DOHH2 (cell line): ENCODE data around the gene SSBP3.

ENCODE experiments used
- H3F3A ChIP-seq: fragments of 200-600 bp; sonication (generic), shearing (Covaris generic); 2 replicates; pipeline ENCODE4 v1.6.0; 2016; ENCODE audit warnings: antibody characterized with exemption, mild to moderate bottlenecking; ENCODE audit not compliant: control insufficient read depth, insufficient read depth
- H3K27ac ChIP-seq: fragments of 200-600 bp; sonication (generic); 2 replicates; pipeline ENCODE4 v1.5.1; 2014; ENCODE audit warnings: low read depth, mild to moderate bottlenecking, low read length, moderate library complexity
- H3K27me3 ChIP-seq: fragments of 200-600 bp; sonication (generic); 2 replicates; pipeline ENCODE4 v1.6.1; 2014; ENCODE audit warnings: mild to moderate bottlenecking, low read length, mixed read lengths; ENCODE audit not compliant: control insufficient read depth
- H3K36me3 ChIP-seq: fragments of 200-600 bp; sonication (generic); 2 replicates; pipeline ENCODE4 v1.6.1; 2014; ENCODE audit warnings: mild to moderate bottlenecking, low read length, moderate library complexity, mixed read lengths; ENCODE audit not compliant: control insufficient read depth
- H3K4me1 ChIP-seq: fragments of 200-600 bp; sonication (generic); 2 replicates; pipeline ENCODE4 v1.6.1; 2014; ENCODE audit warnings: mild to moderate bottlenecking, low read length, mixed read lengths; ENCODE audit not compliant: control insufficient read depth
- H3K4me2 ChIP-seq: fragments of 200-600 bp; sonication (generic); 2 replicates; pipeline ENCODE4 v1.6.0; 2014; ENCODE audit warnings: mild to moderate bottlenecking, low read length, moderate library complexity
- H3K4me3 ChIP-seq: fragments of 200-600 bp; sonication (generic); 2 replicates; pipeline ENCODE4 v1.5.1; 2014; ENCODE audit warnings: mild to moderate bottlenecking, low read length, mixed read lengths
- H3K79me2 ChIP-seq: fragments of 200-600 bp; sonication (generic); 2 replicates; pipeline ENCODE4 v1.6.1; 2014; ENCODE audit warnings: mild to moderate bottlenecking, low read length, mixed read lengths; ENCODE audit not compliant: control insufficient read depth
- H3K9me2 ChIP-seq: fragments of 200-600 bp; sonication (generic); replicated peaks from 2 replicates; pipeline ENCODE4 v1.6.1; 2014; ENCODE audit warnings: mild to moderate bottlenecking, low read length, mixed read lengths; ENCODE audit not compliant: control insufficient read depth
- H3K9me3 ChIP-seq: fragments of 200-600 bp; sonication (generic); 2 replicates; pipeline ENCODE4 v1.6.1; 2014; ENCODE audit warnings: antibody characterized with exemption, low read length, mixed read lengths; ENCODE audit not compliant: control insufficient read depth, insufficient read depth
- H4K20me1 ChIP-seq: fragments of 200-600 bp; sonication (generic); 2 replicates; pipeline ENCODE4 v1.6.0; 2014; ENCODE audit warnings: low read depth, mild to moderate bottlenecking, antibody characterized with exemption, low read length, moderate library complexity; ENCODE audit not compliant: control insufficient read depth, insufficient read depth
- CTCF ChIP-seq: fragments of 200-600 bp; sonication (generic); IDR thresholded peaks from one replicate; pipeline ENCODE4 v1.5.1; 2014; ENCODE audit warnings: antibody characterized with exemption, mild to moderate bottlenecking, low read depth, low read length; ENCODE audit not compliant: poor library complexity, severe bottlenecking
- EZH2phosphoT487 ChIP-seq: fragments of 200-600 bp; sonication (generic); IDR thresholded peaks from 2 replicates; pipeline ENCODE4 v1.6.1; 2017; ENCODE audit warnings: borderline replicate concordance, mild to moderate bottlenecking, antibody characterized with exemption, low read length, moderate library complexity, mixed read lengths

Gene SSBP3

DNA sequence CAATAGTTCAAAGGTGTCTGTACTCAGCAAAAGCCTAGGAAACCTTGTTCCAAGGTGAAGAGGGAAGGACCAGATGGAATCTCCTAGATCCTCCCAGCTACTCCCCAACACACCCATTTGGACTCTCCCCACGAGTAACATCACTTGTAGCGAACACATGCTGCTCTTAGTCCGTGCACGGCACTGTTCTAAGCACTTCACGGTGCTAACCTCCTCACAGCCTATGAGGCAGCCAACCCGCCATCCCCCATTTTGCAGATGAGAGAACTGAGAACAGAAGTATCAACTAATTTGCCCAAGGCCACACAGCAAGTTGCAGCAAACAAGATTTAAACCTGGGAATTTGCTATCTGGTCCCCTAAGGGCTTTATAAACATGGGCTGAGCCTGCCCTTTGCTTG, 182.0 kb downstream of the SSBP3 start:
- Histone ChIP-seq H3K4me2 (no peak overlapping the region), H3K36me3 (peaks cover 5% of the 10 kb centered on the region), H4K20me1 (no peaks in the 10 kb centered on the region), H3K4me1 (no peaks in the 10 kb centered on the region), H3F3A (no peaks in the 10 kb centered on the region), H3K27me3 (no peaks in the 10 kb centered on the region), H3K9me2 (no peaks in the 10 kb centered on the region), H3K4me3 (no peak overlapping the region), H3K9me3 (no peaks in the 10 kb centered on the region), H3K27ac (no peak overlapping the region), H3K79me2 (no peaks in the 10 kb centered on the region)
- TF ChIP-seq EZH2phosphoT487 (no peak), CTCF (no peak)

GRCh38 chr1:54223441-54224202, 182.6 kb downstream of the SSBP3 start:
- no peaks in the 10 kb centered on the region for H3K9me3 ChIP-seq
- H3K4me2 ChIP-seq, result no peak overlapping the region
- H3F3A ChIP-seq, result no peaks in the 10 kb centered on the region
- peaks cover 12% of the 10 kb centered on the region for H3K36me3 ChIP-seq
- no peak overlapping the region for H3K27ac ChIP-seq
- no peaks in the 10 kb centered on the region for H4K20me1 ChIP-seq
- H3K27me3 ChIP-seq, result no peaks in the 10 kb centered on the region
- TF ChIP-seq CTCF (no peak), EZH2phosphoT487 (no peak)
- H3K4me1 ChIP-seq, result no peaks in the 10 kb centered on the region
- no peak overlapping the region for H3K4me3 ChIP-seq
- no peaks in the 10 kb centered on the region for H3K9me2 ChIP-seq
- no peaks in the 10 kb centered on the region for H3K79me2 ChIP-seq

- no peaks in the 10 kb centered on the region for H3K27me3 ChIP-seq
- H3K4me3 ChIP-seq, result no peak overlapping the region
- H3K27ac ChIP-seq, result no peak overlapping the region
- H3K79me2 ChIP-seq, result no peaks in the 10 kb centered on the region
- H3K4me2 ChIP-seq, result no peak overlapping the region
- no peaks in the 10 kb centered on the region for H3K4me1 ChIP-seq
- H3K9me3 ChIP-seq, result no peaks in the 10 kb centered on the region
- TF ChIP-seq CTCF, result no peak
- no peak for TF ChIP-seq EZH2phosphoT487
- H4K20me1 ChIP-seq, result no peaks in the 10 kb centered on the region
- no peaks in the 10 kb centered on the region for H3F3A ChIP-seq
- H3K9me2 ChIP-seq, result no peaks in the 10 kb centered on the region
- peaks cover 21% of the 10 kb centered on the region for H3K36me3 ChIP-seq
Measured at GRCh38 chr1:54222711-54223110, 183.5 kb downstream of the SSBP3 start.
